ENCODE measurements around the gene ESAM.

Gene ESAM

GRCh38 chr11:124712392-124712791 lies 49.7 kb downstream of the ESAM start:
- Histone ChIP-seq H3K36me3 (ENCODE audit: control insufficient read depth, insufficient read depth, low read length) (no peaks in the 10 kb centered on the region), H3K27me3 (replicated peaks; ENCODE audit: control insufficient read depth, insufficient read depth, low read length) (no peaks in the 10 kb centered on the region), H3K4me3 (replicated peaks; ENCODE audit: low read depth, low read length) (no peak overlapping the region)
- no peak for TF ChIP-seq CTCF (IDR thresholded peaks at IDR 0.05; ENCODE audit: insufficient read depth, low read length, poor library complexity, severe bottlenecking)
- no peak for DNase-seq (ENCODE audit: extremely low read depth, insufficient read length)

GRCh38 chr11:124707829-124708228 lies 54.3 kb downstream of the ESAM start:
- TF ChIP-seq CTCF (IDR thresholded peaks at IDR 0.05; ENCODE audit: insufficient read depth, low read length, poor library complexity, severe bottlenecking): no peak
- DNase-seq (ENCODE audit: extremely low read depth, insufficient read length): no peak
- H3K4me3 ChIP-seq (replicated peaks; ENCODE audit: low read depth, low read length): no peak overlapping the region

More at GRCh38 chr11:124707829-124708228, 54.3 kb downstream of the ESAM start:
- H3K27me3 ChIP-seq (replicated peaks; ENCODE audit: control insufficient read depth, insufficient read depth, low read length): no peaks in the 10 kb centered on the region
- H3K36me3 ChIP-seq (ENCODE audit: control insufficient read depth, insufficient read depth, low read length): no peaks in the 10 kb centered on the region

All from GM06990 (cell line).